Smooth muscle cell of bladder (primary cell): ENCODE measurements around the gene PCDHGA10. TPM values are rescaled to one million over a fixed set of nuclear protein-coding genes. Genes with fewer than 3 reads are reported as not detected.

Experiments
- total RNA-seq: library from RNA; depleted of rRNA; stranded (reverse); fragments of >200 nt; gene quantifications from 2 replicates; pipeline ENCODE4 v1.2.3, GENCODE V29; 2014

PCDHGA10 gene
- total RNA-seq, 1 donor from 2014 or later: 5.4 TPM

Other genes starting within 250 kb of the PCDHGA10 start
- gene PCDHB7, start 240.3 kb upstream of the PCDHGA10 start, total RNA-seq: 0.18 and 0.71 TPM in 2 replicates
- 0.09 and 0.43 TPM in 2 replicates for gene PCDHB8, start 235.2 kb upstream of the PCDHGA10 start, total RNA-seq
- gene PCDHB16, start 230.6 kb upstream of the PCDHGA10 start, total RNA-seq: 0.18 and 0.85 TPM in 2 replicates
- gene PCDHB9, start 225.8 kb upstream of the PCDHGA10 start, total RNA-seq: 0.09 and 0.14 TPM in 2 replicates
- 0.28 and 0.71 TPM in 2 replicates for gene PCDHB10, start 220.6 kb upstream of the PCDHGA10 start, total RNA-seq
- gene PCDHB11, start 213.4 kb upstream of the PCDHGA10 start, total RNA-seq: 0.18 and 0.28 TPM in 2 replicates
- gene PCDHB12, start 204.3 kb upstream of the PCDHGA10 start, total RNA-seq: 0.09 and 0.43 TPM in 2 replicates
- gene PCDHB13, start 199.1 kb upstream of the PCDHGA10 start, total RNA-seq: 0.28 TPM in 2 replicates
- 0.46 and 0.85 TPM in 2 replicates for gene PCDHB14, start 189.6 kb upstream of the PCDHGA10 start, total RNA-seq
- gene PCDHB15, start 167.6 kb upstream of the PCDHGA10 start, total RNA-seq: 0.46 and 0.71 TPM in 2 replicates
- gene SLC25A2, start 108.9 kb upstream of the PCDHGA10 start, total RNA-seq: 0.14 and 0.18 TPM in 2 replicates
- gene TAF7, start 92.2 kb upstream of the PCDHGA10 start, total RNA-seq: 75.2 and 97.5 TPM in 2 replicates
- 1.1 TPM in 2 replicates for gene PCDHGA1, start 82.5 kb upstream of the PCDHGA10 start, total RNA-seq
- 2.7 and 2.8 TPM in 2 replicates for gene PCDHGA2, start 74.2 kb upstream of the PCDHGA10 start, total RNA-seq
- 0.85 and 1.4 TPM in 2 replicates for gene PCDHGA3, start 69.2 kb upstream of the PCDHGA10 start, total RNA-seq
- 2.3 and 3.3 TPM in 2 replicates for gene PCDHGB1, start 62.9 kb upstream of the PCDHGA10 start, total RNA-seq
- 3.3 and 4.5 TPM in 2 replicates for gene PCDHGA4, start 58.0 kb upstream of the PCDHGA10 start, total RNA-seq
- gene PCDHGB2, start 53.0 kb upstream of the PCDHGA10 start, total RNA-seq: 2.4 and 2.7 TPM in 2 replicates
- 1.3 TPM in 2 replicates for gene PCDHGA5, start 48.8 kb upstream of the PCDHGA10 start, total RNA-seq
- 5.3 and 5.4 TPM in 2 replicates for gene PCDHGB3, start 42.7 kb upstream of the PCDHGA10 start, total RNA-seq
- 3.0 and 3.2 TPM in 2 replicates for gene PCDHGA6, start 39.1 kb upstream of the PCDHGA10 start, total RNA-seq
- gene PCDHGA7, start 30.2 kb upstream of the PCDHGA10 start, total RNA-seq: 4.1 and 4.6 TPM in 2 replicates
- 26.9 and 27.5 TPM in 2 replicates for gene PCDHGB4, start 25.3 kb upstream of the PCDHGA10 start, total RNA-seq
- 3.0 and 3.3 TPM in 2 replicates for gene PCDHGA8, start 20.4 kb upstream of the PCDHGA10 start, total RNA-seq
- 15.9 and 19.9 TPM in 2 replicates for gene PCDHGB5, start 15.0 kb upstream of the PCDHGA10 start, total RNA-seq
- gene PCDHGA9, start 10.2 kb upstream of the PCDHGA10 start, total RNA-seq: 2.7 and 3.1 TPM in 2 replicates
- 2.7 and 3.1 TPM in 2 replicates for gene PCDHGB6, start 5.0 kb upstream of the PCDHGA10 start, total RNA-seq
- gene PCDHGB7, start 4.7 kb downstream of the PCDHGA10 start, total RNA-seq: 6.3 and 6.9 TPM in 2 replicates
- 6.4 and 8.5 TPM in 2 replicates for gene PCDHGA11, start 8.1 kb downstream of the PCDHGA10 start, total RNA-seq
- gene PCDHGA12, start 17.5 kb downstream of the PCDHGA10 start, total RNA-seq: 9.1 and 11.7 TPM in 2 replicates
- 38.1 and 41.7 TPM in 2 replicates for gene PCDHGC3, start 63.0 kb downstream of the PCDHGA10 start, total RNA-seq
- 1.7 TPM in 2 replicates for gene PCDHGC4, start 72.0 kb downstream of the PCDHGA10 start, total RNA-seq
- gene PCDHGC5, start 76.1 kb downstream of the PCDHGA10 start, total RNA-seq: 1.3 and 2.6 TPM in 2 replicates
- gene DIAPH1, start 206.0 kb downstream of the PCDHGA10 start, total RNA-seq: 9.2 TPM in 2 replicates
- 62.6 and 62.7 TPM in 2 replicates for gene HDAC3, start 223.9 kb downstream of the PCDHGA10 start, total RNA-seq
- 2.1 and 2.8 TPM in 2 replicates for gene RELL2, start 224.0 kb downstream of the PCDHGA10 start, total RNA-seq
- 15.4 and 19.0 TPM in 2 replicates for gene FCHSD1, start 238.4 kb downstream of the PCDHGA10 start, total RNA-seq